GM21423 (cell line): ENCODE results near the gene PEX5L.
A peak's percentile ranks its signal among the peaks of the same experiment; 100 is the strongest.

Source experiments
- ATAC-seq: cut with Tn5 transposase; IDR thresholded peaks from one replicate; pipeline ENCODE4 v1.9.1; 2021; ENCODE audit warnings: mild to moderate bottlenecking, moderate library complexity; ENCODE audit not compliant: unreplicated experiment

Gene PEX5L

DNA sequence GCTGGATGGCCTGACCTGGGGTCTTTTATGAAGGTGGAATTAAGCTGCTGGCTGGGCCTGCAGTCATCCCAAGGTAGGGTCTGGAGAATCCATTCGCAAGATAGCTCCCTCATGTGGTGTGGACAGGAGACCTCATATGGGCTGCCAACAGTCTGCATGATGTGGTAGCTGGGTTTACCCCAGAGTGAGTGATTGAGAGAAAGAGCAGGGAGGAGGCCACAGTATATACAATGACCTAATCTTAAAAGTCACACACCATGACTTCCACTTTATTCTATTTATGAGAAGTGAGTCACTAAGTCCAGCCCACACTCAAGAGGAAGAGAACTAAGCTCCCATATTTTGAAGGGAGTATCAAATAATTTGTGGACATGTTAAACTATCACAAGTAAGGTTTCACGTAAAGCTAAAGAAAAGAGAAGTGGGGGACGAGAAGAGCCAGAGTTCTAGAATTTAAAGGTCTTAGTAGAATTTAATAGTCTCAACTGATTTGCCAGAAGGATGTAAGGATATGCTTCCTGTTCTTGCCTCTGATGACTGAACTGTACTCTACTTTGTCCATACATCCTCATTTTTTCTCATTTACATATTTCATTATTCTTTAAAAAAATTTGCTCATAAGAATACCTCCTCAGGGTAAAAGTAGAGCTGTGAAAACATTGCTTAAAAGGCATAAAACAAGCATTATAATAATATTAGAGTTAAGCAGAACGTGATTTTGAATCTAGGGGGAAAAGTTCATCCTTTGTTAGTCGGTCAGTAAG, 184.4 kb downstream of the PEX5L start:
- ATAC-seq, result peak; percentile 71

GRCh38 chr3:179848711-179849110, 188.0 kb downstream of the PEX5L start:
- no peak for ATAC-seq

- no peak for ATAC-seq
Measured at GRCh38 chr3:179842061-179842460, 194.7 kb downstream of the PEX5L start.

DNA sequence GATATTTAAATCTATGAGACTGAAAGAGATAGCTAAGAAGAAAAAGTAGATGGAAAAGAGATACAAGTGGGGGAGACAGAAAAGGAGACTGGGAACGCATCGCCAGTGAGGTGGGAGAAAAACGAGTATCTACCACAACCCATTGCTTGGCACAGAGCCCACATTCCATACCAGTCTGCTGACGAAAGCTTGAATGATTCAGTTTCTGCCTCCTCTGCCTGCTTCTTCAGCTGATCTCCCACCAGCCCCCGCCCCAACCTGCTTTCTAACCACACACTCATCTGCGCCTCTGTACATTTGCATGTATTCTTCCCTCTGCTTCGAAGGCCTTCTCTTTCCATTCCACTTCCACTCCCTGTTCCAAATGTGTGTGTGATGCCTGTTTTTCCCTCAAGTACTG, 195.8 kb downstream of the PEX5L start:
- ATAC-seq, result no peak

- ATAC-seq, result no peak
Measured at GRCh38 chr3:179837374-179837773, 199.4 kb downstream of the PEX5L start.

- ATAC-seq, result no peak
Measured at GRCh38 chr3:179833294-179833693, 203.4 kb downstream of the PEX5L start.

- no peak for ATAC-seq
Measured at GRCh38 chr3:179832333-179832854, 204.3 kb downstream of the PEX5L start.

GRCh38 chr3:179829401-179829800, 207.3 kb downstream of the PEX5L start:
- ATAC-seq, result no peak

- no peak for ATAC-seq
Measured at GRCh38 chr3:179828738-179829137, 208.0 kb downstream of the PEX5L start.

DNA sequence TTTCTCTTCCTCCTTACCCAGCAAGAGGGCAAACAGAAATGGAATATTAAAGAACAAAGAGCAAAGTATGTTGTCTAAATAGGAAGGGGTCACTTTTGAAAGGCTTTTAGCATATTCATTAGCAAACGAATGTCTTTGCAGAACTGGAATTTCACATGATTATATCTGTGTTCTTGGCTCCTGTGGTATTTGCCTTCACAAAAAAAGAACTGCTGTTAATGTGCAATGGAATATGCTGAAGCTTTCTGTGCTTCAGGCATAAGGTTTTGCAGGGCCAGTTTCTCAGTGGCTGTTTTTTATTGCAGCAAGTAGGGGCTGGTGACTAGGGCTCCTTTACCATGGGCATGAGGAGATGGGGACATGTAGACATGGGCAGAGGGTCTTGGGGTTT, 210.5 kb downstream of the PEX5L start:
- no peak for ATAC-seq

DNA sequence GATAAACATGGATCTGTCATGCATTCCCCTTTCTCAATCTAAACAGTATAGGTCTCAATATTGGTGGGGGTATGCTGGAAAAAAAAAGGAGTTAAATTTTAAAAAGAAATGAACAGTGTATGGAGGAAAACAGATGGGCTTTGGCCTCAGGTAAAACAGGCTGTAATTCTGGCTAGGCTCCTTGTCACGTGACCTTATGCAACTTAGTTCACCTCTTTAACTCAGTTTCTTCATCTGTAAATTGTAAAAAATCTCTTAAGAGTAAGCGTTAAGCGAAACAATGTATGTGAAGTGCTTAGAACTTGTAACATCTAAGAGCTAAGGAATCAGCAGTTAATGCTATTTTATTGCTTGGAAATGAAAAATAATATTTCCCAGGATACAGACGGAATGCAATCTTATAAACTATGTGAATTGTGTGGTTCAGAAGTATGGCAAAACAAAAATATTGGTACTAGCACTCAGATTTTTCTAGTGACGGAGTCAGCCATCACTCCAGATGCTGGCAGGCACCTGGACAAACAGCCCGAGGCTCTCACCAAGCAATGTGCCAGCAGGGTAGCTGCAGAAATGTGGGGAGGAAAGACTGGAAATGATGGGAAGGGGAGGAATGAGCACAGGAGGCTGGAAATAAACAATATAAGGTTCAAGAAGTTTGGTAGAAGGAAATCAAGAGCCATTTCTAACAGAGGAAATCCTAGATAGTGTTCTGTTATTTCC, 211.1 kb downstream of the PEX5L start:
- no peak for ATAC-seq

DNA sequence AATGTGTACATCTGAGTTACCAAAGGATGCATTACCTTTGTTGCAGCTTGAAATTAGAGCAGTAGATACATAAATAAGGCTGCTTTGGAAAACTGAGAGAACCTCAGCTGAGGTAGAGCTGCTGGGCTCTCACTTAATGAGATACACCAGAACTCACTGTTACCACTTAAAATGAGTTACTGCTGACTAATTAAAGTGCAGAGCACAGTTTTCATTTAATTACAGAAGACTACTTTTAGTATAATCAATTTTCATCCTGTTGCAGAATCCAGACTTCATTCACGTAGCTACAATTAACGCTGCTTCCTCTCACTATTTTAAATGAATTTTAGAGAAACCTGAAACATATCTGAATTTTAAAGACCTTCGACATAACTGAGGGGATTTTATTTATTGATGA, 214.4 kb downstream of the PEX5L start:
- no peak for ATAC-seq

DNA sequence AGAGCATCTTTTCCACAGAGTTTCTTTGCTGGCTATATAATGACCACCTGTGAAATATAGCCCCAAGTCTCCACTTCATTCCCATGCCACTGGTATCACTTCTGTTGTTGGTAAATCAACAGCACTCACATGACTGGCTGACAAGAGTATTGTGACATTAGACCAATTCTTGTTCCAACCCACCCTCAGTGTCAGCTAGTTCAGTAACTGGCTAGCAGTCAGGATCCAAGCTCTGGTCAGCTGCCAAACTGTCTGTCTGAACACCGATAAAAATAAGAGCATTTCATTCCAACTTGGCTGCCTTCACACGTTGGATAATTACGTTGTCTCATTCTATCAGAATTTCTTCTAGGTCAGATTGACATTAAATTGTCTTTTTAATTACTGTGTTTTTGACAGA, 217.4 kb downstream of the PEX5L start:
- ATAC-seq, result no peak

- ATAC-seq, result no peak
Measured at GRCh38 chr3:179812096-179812382, 224.7 kb downstream of the PEX5L start.

DNA sequence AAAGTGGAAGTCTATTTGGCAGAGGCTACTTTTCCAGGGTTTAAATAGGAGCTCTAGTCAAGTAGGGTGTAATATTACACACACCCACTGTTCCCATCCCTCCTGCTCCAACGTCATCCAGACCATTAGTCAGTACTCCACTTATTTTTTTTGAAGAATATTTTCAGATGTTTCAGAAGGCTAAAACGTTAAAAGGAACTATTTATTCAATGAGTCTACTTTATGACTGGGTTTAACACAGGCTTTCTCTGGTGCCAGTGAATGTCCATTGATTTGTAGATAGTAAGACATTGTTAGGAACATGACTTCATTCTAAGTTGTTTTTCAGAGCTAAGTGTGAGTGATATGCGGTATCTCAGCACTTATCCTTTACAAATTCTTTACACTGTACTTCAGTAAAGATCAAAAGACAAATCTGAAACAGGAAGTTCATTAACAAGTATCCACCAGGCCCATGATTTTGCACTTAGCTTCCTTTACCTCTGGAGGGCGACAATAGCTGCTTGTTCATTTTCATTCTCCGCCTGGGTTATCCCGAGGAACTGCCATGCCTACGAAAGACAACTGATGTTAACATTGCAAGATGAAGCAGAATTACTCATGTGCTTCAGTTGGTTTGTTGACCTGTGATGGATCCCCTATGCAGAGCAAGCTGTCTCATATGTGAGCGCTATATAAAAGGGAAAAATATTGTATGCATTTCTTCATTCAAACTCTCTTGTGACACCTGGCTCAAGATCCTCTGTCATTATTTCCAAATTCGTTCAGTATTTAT, 225.2 kb downstream of the PEX5L start:
- peak; percentile 90 for ATAC-seq

- ATAC-seq, result no peak
Measured at GRCh38 chr3:179809639-179810038, 227.1 kb downstream of the PEX5L start.

DNA sequence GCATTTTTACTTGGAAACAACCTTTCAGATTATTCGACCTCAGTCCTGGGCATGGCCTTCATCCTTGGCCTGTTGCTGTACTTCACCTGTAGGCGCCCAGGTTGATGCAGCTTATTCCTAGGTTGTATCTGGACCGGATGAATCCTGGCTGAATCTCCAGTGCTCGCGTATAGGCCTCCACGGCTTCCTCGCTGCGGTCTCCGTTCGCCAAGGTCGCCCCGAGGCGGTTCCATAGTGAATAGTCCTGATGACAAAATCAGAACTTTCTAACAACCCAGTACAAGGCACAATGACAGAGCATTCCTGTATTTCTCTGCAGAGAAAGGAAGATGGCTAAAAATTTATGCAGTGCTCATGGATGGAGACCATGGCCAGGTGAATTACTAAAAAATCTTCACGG, 229.1 kb downstream of the PEX5L start:
- no peak for ATAC-seq

GRCh38 chr3:179806177-179806576, 230.6 kb downstream of the PEX5L start:
- ATAC-seq, result no peak

- no peak for ATAC-seq
Measured at GRCh38 chr3:179801856-179802255, 234.9 kb downstream of the PEX5L start.

- no peak for ATAC-seq
Measured at GRCh38 chr3:179801263-179801662, 235.5 kb downstream of the PEX5L start.

- ATAC-seq, result no peak
Measured at GRCh38 chr3:179797192-179797591, 239.5 kb downstream of the PEX5L start.

GRCh38 chr3:179796421-179796820, 240.3 kb downstream of the PEX5L start:
- no peak for ATAC-seq
